ENCODE results near the gene IRF9. TPM values are rescaled to one million over a fixed set of nuclear protein-coding genes. Genes with fewer than 3 reads are reported as not detected.

The IRF9 gene
- total and polyA plus RNA-seq, 2 of the 13 experiments (the other 11 are each of a cell fraction or from before 2014, with no cell fraction given) = 14.9 to 49.7 TPM

DNA sequence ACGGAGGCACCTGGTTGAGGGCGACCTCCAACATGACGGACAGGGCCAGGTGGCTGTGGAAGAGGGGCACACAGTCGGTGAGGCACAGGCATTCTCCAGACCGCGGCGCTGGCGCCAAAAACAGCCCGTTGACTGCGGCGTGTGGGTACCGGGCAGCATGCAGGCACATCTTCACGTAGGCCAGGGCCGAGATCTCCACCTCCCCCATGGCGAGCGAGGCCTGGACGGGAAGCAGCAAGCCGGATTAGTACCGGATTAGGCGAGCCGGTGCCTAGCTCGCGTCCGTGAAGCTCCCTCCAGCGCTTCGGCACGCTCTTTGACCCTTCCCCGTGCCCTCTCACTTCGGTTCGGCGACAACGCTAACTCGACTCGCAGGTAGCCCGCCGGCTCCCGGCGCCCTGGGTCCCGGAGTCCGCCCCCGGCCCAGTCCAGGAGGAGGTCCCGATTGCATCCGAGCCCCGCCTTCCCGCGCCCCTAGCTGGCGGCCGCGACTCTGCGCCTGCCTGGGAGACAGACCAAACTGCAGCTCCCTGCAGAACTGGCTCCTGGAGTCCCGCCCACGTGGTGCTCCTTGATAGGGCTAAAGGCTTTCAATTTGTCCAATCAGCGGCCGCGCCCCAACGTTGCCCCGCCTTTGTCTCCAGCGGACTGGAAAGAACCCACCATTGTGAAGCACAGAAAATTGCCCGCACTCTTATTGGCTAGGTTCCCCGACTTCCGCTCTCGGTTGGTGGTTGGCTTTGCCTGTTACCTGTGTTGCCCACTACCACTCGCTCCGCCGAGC is 19.8 kb upstream of the IRF9 start, which contains the start of gene EMC9 (continued):
- peak; percentile 97; the same call in 1 of the 2 replicates for TF ChIP-seq ZNF383 (CRISPR knock-in tag; IDR thresholded peaks at IDR 0.05; ENCODE audit: borderline replicate concordance)
- TF ChIP-seq, protein P1, sequence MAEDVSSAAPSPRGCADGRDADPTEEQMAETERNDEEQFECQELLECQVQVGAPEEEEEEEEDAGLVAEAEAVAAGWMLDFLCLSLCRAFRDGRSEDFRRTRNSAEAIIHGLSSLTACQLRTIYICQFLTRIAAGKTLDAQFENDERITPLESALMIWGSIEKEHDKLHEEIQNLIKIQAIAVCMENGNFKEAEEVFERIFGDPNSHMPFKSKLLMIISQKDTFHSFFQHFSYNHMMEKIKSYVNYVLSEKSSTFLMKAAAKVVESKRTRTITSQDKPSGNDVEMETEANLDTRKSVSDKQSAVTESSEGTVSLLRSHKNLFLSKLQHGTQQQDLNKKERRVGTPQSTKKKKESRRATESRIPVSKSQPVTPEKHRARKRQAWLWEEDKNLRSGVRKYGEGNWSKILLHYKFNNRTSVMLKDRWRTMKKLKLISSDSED (CRISPR knock-in tag; IDR thresholded peaks at IDR 0.05) = peak; percentile 98
- TF ChIP-seq ZFX (CRISPR knock-in tag; IDR thresholded peaks at IDR 0.05; ENCODE audit: low read depth) = peak; percentile 100
- no peak for TF ChIP-seq FOXP1 (IDR thresholded peaks at IDR 0.05)
- 0 out of 2 replicates have a peak, but pooled peaks have one; percentile 47 for TF ChIP-seq FOXP1 (CRISPR knock-in tag; IDR thresholded peaks at IDR 0.05)
- TF ChIP-seq, protein P2, sequence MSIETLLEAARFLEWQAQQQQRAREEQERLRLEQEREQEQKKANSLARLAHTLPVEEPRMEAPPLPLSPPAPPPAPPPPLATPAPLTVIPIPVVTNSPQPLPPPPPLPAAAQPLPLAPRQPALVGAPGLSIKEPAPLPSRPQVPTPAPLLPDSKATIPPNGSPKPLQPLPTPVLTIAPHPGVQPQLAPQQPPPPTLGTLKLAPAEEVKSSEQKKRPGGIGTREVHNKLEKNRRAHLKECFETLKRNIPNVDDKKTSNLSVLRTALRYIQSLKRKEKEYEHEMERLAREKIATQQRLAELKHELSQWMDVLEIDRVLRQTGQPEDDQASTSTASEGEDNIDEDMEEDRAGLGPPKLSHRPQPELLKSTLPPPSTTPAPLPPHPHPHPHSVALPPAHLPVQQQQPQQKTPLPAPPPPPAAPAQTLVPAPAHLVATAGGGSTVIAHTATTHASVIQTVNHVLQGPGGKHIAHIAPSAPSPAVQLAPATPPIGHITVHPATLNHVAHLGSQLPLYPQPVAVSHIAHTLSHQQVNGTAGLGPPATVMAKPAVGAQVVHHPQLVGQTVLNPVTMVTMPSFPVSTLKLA (IDR thresholded peaks at IDR 0.05) = peak; percentile 93
- TF ChIP-seq MEIS1 (CRISPR knock-in tag; IDR thresholded peaks at IDR 0.05; ENCODE audit: borderline replicate concordance) = peak; percentile 96
- TF ChIP-seq ZNF343 (CRISPR knock-in tag; IDR thresholded peaks at IDR 0.05) = peak; percentile 87
- TF ChIP-seq ZNF17 (CRISPR knock-in tag; IDR thresholded peaks at IDR 0.05) = no peak
- TF ChIP-seq TBX3 (IDR thresholded peaks at IDR 0.05; ENCODE audit: borderline replicate concordance) = 0 out of 2 replicates have a peak, but pooled peaks have one; percentile 18
- TF ChIP-seq, protein P3, sequence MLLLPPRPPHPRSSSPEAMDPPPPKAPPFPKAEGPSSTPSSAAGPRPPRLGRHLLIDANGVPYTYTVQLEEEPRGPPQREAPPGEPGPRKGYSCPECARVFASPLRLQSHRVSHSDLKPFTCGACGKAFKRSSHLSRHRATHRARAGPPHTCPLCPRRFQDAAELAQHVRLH (CRISPR knock-in tag; IDR thresholded peaks at IDR 0.05; ENCODE audit: borderline replicate concordance, low read depth) = peak; percentile 84
- peak; percentile 54; the same call in 1 of the 2 replicates for TF ChIP-seq ZBTB21 (CRISPR knock-in tag; IDR thresholded peaks at IDR 0.05)
- TF ChIP-seq RFXANK (CRISPR knock-in tag; IDR thresholded peaks at IDR 0.05) = peak; percentile 96
- TF ChIP-seq, protein P4, sequence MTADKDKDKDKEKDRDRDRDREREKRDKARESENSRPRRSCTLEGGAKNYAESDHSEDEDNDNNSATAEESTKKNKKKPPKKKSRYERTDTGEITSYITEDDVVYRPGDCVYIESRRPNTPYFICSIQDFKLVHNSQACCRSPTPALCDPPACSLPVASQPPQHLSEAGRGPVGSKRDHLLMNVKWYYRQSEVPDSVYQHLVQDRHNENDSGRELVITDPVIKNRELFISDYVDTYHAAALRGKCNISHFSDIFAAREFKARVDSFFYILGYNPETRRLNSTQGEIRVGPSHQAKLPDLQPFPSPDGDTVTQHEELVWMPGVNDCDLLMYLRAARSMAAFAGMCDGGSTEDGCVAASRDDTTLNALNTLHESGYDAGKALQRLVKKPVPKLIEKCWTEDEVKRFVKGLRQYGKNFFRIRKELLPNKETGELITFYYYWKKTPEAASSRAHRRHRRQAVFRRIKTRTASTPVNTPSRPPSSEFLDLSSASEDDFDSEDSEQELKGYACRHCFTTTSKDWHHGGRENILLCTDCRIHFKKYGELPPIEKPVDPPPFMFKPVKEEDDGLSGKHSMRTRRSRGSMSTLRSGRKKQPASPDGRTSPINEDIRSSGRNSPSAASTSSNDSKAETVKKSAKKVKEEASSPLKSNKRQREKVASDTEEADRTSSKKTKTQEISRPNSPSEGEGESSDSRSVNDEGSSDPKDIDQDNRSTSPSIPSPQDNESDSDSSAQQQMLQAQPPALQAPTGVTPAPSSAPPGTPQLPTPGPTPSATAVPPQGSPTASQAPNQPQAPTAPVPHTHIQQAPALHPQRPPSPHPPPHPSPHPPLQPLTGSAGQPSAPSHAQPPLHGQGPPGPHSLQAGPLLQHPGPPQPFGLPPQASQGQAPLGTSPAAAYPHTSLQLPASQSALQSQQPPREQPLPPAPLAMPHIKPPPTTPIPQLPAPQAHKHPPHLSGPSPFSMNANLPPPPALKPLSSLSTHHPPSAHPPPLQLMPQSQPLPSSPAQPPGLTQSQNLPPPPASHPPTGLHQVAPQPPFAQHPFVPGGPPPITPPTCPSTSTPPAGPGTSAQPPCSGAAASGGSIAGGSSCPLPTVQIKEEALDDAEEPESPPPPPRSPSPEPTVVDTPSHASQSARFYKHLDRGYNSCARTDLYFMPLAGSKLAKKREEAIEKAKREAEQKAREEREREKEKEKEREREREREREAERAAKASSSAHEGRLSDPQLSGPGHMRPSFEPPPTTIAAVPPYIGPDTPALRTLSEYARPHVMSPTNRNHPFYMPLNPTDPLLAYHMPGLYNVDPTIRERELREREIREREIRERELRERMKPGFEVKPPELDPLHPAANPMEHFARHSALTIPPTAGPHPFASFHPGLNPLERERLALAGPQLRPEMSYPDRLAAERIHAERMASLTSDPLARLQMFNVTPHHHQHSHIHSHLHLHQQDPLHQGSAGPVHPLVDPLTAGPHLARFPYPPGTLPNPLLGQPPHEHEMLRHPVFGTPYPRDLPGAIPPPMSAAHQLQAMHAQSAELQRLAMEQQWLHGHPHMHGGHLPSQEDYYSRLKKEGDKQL (CRISPR knock-in tag; IDR thresholded peaks at IDR 0.05; ENCODE audit: low read depth) = peak; percentile 12; the same call in 1 of the 2 replicates
- peak; percentile 91 for TF ChIP-seq SNAI1 (CRISPR knock-in tag; IDR thresholded peaks at IDR 0.05; ENCODE audit: borderline replicate concordance)
- TF ChIP-seq NFE2L2 (IDR thresholded peaks at IDR 0.05; ENCODE audit: low read length) = no peak
- peak; percentile 96 for TF ChIP-seq POLR2G (IDR thresholded peaks at IDR 0.05; ENCODE audit: low read depth, low read length)
- TF ChIP-seq ZNF30 (CRISPR knock-in tag; IDR thresholded peaks at IDR 0.05) = no peak
- TF ChIP-seq FOXK1 (CRISPR knock-in tag; IDR thresholded peaks at IDR 0.05; ENCODE audit: borderline replicate concordance, low read depth) = peak; percentile 68; the same call in 1 of the 2 replicates
- no peak; the same call in none of the 2 replicates for TF ChIP-seq ZNF616 (CRISPR knock-in tag; IDR thresholded peaks at IDR 0.05; ENCODE audit: low read depth)
- TF ChIP-seq ZFP41 (CRISPR knock-in tag; IDR thresholded peaks at IDR 0.05; ENCODE audit: borderline replicate concordance) = no peak; the same call in 1 of the 2 replicates
- TF ChIP-seq HOXA5 (CRISPR knock-in tag; IDR thresholded peaks at IDR 0.05) = peak; percentile 94
- no peak for TF ChIP-seq SMC3 (IDR thresholded peaks at IDR 0.05; ENCODE audit: low read length)

All from HepG2 (cell line).